GM19023 (cell line): Measurements from ENCODE around the gene GAGE12H.
"Not testable (repeated sequence)": the region's sequence is repeated elsewhere in the genome, so short reads cannot be mapped to it uniquely, and the experiment has no call there.

Experiments used
- ATAC-seq: cut with Tn5 transposase; IDR thresholded peaks from one replicate; pipeline ENCODE4 v1.9.1; 2021; ENCODE audit warnings: mild to moderate bottlenecking, moderate library complexity; ENCODE audit not compliant: unreplicated experiment

Gene GAGE12H, protein sequence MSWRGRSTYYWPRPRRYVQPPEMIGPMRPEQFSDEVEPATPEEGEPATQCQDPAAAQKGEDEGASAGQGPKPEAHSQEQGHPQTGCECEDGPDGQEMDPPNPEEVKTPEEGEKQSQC

DNA sequence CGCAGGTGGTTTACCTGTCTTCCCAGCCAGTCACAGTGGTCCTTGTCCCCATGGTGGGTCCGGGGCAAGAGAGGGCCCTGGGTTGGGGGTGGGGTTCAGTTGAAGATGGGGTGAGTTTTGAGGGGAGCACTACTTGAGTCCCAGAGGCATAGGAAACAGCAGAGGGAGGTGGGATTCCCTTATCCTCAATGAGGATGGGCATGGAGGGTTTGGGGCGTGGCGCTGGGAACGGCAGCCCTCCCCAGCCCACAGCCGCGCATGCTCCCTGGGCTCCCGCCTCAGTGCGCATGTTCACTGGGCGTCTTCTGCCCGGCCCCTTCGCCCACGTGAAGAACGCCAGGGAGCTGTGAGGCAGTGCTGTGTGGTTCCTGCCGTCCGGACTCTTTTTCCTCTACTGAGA is at the start of gene GAGE12H:
TSS of gene GAGE12H (plus strand) at position 301 of the 400 bp plus-strand sequence. CDS start 1,155 bp downstream, outside the sequence.
- ATAC-seq, result not testable (repeated sequence)

DNA sequence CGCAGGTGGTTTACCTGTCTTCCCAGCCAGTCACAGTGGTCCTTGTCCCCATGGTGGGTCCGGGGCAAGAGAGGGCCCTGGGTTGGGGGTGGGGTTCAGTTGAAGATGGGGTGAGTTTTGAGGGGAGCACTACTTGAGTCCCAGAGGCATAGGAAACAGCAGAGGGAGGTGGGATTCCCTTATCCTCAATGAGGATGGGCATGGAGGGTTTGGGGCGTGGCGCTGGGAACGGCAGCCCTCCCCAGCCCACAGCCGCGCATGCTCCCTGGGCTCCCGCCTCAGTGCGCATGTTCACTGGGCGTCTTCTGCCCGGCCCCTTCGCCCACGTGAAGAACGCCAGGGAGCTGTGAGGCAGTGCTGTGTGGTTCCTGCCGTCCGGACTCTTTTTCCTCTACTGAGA is 47.9 kb upstream of the GAGE12H start, which contains the start of gene GAGE12C:
TSS of gene GAGE12C (plus strand) at position 301 of the 400 bp plus-strand sequence. CDS start 1,155 bp downstream, outside the sequence.
- not testable (repeated sequence) for ATAC-seq

DNA sequence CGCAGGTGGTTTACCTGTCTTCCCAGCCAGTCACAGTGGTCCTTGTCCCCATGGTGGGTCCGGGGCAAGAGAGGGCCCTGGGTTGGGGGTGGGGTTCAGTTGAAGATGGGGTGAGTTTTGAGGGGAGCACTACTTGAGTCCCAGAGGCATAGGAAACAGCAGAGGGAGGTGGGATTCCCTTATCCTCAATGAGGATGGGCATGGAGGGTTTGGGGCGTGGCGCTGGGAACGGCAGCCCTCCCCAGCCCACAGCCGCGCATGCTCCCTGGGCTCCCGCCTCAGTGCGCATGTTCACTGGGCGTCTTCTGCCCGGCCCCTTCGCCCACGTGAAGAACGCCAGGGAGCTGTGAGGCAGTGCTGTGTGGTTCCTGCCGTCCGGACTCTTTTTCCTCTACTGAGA is 38.3 kb upstream of the GAGE12H start, which contains the start of gene GAGE12D:
TSS of gene GAGE12D (plus strand) at position 301 of the 400 bp plus-strand sequence. CDS start 1,155 bp downstream, outside the sequence.
- ATAC-seq, result not testable (repeated sequence)

DNA sequence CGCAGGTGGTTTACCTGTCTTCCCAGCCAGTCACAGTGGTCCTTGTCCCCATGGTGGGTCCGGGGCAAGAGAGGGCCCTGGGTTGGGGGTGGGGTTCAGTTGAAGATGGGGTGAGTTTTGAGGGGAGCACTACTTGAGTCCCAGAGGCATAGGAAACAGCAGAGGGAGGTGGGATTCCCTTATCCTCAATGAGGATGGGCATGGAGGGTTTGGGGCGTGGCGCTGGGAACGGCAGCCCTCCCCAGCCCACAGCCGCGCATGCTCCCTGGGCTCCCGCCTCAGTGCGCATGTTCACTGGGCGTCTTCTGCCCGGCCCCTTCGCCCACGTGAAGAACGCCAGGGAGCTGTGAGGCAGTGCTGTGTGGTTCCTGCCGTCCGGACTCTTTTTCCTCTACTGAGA is 28.8 kb upstream of the GAGE12H start, which contains the start of gene GAGE12E:
TSS of gene GAGE12E (plus strand) at position 301 of the 400 bp plus-strand sequence. CDS start 1,155 bp downstream, outside the sequence.
- not testable (repeated sequence) for ATAC-seq

- ATAC-seq, result not testable (repeated sequence)
Measured at GRCh38 chrX:49560542-49560941, 19.2 kb upstream of the GAGE12H start, which contains the start of gene GAGE12F. TSS of gene GAGE12F (plus strand) at chrX:49560842. CDS start at chrX:49561997, 1,155 bp downstream.

DNA sequence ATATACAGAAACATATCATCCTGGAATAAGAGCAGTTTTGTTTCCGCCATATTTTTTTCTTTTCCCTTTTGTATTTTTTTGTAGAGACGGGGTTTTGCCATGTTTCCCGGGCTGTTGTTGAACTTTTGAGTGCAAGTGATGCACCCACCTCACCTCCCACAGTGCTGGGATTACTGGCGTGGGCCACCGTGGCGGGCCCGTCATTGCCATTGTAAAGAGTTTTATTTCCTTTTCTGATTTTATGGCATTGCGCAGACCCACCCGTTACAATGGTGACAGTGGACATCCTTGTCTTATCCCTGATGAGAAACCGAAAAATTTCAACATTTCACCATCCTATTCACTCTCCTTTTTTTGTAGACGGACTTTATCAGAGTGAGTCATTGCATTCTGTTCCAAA is 11.0 kb upstream of the GAGE12H start:
- not testable (repeated sequence) for ATAC-seq

DNA sequence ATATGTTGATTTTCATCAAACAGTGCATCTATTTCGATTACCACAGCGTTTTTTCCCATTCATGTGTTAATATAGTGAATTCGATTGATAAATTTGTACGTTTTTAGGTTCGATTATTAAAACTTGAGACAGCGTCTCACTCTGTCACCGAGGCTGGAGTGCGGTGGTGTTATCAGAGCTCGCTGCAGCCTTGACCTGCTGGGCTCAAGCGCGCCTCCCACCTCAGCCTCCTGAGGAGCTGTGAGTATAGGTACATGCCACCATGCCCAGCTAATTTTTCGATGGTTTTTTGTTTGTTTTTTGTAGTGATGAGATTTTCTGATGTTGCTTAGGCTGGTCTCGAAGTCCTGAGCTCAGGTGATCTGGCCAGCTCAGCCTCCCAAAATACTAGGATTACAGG is 10.6 kb upstream of the GAGE12H start:
- not testable (repeated sequence) for ATAC-seq

DNA sequence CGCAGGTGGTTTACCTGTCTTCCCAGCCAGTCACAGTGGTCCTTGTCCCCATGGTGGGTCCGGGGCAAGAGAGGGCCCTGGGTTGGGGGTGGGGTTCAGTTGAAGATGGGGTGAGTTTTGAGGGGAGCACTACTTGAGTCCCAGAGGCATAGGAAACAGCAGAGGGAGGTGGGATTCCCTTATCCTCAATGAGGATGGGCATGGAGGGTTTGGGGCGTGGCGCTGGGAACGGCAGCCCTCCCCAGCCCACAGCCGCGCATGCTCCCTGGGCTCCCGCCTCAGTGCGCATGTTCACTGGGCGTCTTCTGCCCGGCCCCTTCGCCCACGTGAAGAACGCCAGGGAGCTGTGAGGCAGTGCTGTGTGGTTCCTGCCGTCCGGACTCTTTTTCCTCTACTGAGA is 9.6 kb upstream of the GAGE12H start, which contains the start of gene GAGE12G:
TSS of gene GAGE12G (plus strand) at position 301 of the 400 bp plus-strand sequence. CDS start 1,155 bp downstream, outside the sequence.
- ATAC-seq, result not testable (repeated sequence)

GRCh38 chrX:49589196-49589595 is 9.4 kb downstream of the GAGE12H start, which contains the start of gene GAGE2A:
TSS of gene GAGE2A (plus strand) at chrX:49589496. CDS start at chrX:49590651, 1,155 bp downstream.
- ATAC-seq, result not testable (repeated sequence)

GRCh38 chrX:49589769-49590478 is 10.2 kb downstream of the GAGE12H start:
- ATAC-seq, result not testable (repeated sequence)

- ATAC-seq, result not testable (repeated sequence)
Measured at GRCh38 chrX:49590488-49590887, 10.7 kb downstream of the GAGE12H start.

GRCh38 chrX:49598720-49599119 is 19.0 kb downstream of the GAGE12H start, which contains the start of gene GAGE1:
TSS of gene GAGE1 (plus strand) at chrX:49599020. CDS start at chrX:49600175, 1,155 bp downstream.
- ATAC-seq, result not testable (repeated sequence)

GRCh38 chrX:49610718-49611310 is 31.1 kb downstream of the GAGE12H start:
- ATAC-seq, result no peak

DNA sequence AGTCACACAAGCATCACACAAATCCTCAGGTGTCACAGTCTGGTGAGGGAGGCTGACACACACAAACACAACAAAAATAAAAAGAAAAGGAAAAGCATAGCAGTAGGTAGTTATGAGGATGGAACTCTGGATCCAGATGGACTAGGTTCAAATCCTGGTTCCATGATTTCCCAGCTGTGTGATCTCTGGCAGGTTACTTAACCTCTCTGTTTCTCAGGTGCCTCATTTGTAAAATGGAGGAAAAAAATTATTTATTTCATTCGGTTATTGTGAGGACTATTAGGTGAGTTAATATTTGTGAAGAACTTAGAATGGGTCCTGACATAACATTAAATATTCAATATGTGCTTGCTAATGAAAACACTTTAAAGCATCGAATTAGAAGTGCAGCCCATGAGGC is 38.8 kb downstream of the GAGE12H start:
- no peak for ATAC-seq

DNA sequence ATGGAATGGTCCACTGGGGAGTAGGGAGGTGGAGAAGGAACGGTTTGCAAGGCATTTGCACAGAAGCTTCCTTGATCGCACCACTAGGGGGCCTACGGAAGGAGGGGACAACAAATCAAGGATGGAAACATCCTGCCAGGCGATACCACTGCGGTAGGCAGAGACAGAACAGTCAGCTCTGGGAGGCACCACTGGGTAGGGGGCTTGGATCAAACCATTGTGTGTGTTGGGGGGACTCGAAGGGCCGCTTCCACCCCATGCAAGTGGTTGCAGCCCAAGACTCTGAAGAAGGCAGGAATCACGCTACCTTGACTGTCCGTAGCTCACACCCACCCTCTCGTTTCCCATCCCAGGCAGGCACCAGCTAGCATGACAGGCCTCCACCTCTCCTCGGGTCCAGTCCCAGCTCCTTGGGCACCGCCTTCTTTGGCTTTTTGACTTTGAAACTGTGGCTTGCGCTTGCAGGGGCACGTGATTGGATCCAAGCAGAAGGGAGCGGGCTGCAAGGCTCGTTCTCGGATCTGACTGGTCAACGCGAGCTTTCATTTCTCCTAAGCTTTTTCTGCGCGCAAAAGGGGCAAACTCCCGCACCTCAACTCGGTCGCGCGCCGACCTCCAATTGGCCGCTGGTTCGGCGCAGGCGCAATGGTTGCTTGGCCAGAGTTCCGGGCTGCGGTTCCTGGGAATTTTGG is 47.5 kb downstream of the GAGE12H start:
- no peak for ATAC-seq
